NCI-H82 treated with DMSO at 0.1 percent for 48 hours (cell line): Measurements from ENCODE around the gene HEXD.
"Not testable (repeated sequence)": the region's sequence is repeated elsewhere in the genome, so short reads cannot be mapped to it uniquely, and the experiment has no call there.

Experiments
- DNase-seq: peaks from one replicate; lab custom pipeline; 2025; ENCODE audit not compliant: unreplicated experiment; lab: John Stamatoyannopoulos, UW

Gene HEXD

GRCh38 chr17:82457073-82457928 is 39.2 kb downstream of the HEXD start:
- DNase-seq = no peak

DNA sequence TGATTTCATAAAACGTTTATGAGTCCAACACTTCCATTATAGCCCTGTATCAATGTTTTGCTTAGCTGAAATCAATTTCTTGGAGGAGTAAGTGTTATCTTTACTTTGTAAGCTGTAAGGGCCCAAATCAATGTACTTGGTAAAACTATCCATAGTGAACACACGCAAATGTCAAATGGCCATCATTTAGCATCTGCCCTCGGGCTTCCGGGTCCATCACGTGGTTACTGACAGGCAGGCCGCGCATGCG is 39.7 kb downstream of the HEXD start:
- no peak for DNase-seq

DNA sequence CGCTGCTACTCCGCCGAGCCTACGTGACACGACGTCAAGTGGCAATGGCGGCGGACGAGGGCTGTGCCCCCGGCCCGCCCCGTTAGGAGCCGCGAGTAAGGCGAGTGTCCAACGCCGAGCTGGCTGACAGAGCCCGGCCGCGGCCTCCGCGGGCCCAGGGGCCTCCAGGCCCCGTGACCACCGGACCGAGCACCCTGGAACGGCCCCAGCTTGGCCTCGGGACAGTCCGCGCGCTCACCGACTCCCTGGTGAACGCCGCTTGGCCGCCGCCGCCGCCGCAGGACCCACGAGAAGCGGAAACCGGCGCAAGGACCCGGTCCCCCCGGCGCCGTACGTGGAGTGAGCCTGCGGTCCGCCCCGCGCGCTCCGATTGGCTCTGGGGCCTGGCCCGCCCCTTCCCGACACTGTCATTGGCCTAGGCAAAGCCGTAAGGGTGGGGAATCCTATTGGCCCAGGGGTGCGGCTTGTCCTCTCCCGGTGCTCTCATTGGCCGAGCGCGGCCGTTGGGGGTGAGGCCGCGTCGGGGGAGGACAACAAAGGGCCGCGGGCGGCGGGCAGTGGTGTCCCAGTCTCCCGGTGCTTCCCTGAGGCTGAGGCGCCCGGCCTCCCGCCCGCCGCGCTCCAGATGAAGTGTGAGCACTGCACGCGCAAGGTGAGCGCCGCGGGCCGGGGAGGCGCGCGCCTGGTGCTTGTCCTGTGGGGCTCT is 40.2 kb downstream of the HEXD start, which contains the start of gene NARF:
Gene NARF (plus strand): TSS at position 563 of the 706 bp plus-strand sequence. CDS start 63 bp downstream, at position 626.
- DNase-seq = peak; percentile 93

DNA sequence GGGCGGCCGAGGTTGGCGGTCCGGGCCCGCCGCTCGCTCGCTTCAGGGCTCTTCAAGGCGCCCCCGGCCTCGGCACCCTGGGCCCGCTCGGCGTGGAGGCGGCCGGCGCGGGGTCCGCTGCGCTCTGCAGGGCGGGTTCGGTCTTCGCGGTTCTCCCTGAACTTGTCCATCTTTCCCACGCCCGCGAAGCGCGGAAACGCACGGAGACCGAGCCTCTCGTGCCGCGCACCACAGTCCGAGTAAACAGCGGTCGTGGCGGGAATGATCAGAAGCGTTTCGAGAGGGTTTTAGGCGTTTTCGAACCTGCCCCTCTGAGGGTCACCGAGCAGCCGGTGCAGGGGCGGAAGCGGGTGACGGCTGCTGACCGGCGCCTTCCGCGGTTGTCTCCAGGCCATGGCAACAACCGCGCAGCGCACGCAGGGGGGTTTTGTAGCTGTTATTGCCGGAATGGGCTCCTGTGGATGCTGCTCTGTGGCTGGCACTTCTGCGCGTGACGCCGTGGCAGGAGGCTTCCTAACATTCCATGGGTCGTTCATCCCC is 40.8 kb downstream of the HEXD start:
- DNase-seq = no peak

DNA sequence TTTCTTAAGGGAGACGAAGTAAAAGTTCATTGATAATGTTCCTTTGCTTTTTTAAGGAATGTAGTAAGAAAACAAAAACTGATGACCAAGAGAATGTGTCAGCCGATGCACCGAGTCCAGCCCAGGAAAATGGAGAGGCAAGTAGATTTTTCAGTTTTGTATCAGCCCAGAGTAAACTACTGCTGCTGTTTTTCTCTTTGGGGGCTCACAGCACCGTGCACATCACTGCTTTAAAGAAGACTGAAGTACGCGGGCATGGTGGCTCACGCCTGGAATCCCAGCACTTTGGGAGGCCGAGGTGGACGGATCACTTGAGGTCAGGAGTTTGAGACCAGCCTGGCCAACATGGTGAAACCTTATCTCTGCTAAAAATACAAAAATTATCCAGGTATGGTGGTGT is 41.8 kb downstream of the HEXD start:
- DNase-seq = not testable (repeated sequence)

GRCh38 chr17:82461827-82462524 is 43.8 kb downstream of the HEXD start:
- DNase-seq = no peak

- DNase-seq = no peak
Observed at GRCh38 chr17:82463391-82463790, 45.2 kb downstream of the HEXD start.

GRCh38 chr17:82463925-82464566 is 45.9 kb downstream of the HEXD start:
- DNase-seq = no peak

DNA sequence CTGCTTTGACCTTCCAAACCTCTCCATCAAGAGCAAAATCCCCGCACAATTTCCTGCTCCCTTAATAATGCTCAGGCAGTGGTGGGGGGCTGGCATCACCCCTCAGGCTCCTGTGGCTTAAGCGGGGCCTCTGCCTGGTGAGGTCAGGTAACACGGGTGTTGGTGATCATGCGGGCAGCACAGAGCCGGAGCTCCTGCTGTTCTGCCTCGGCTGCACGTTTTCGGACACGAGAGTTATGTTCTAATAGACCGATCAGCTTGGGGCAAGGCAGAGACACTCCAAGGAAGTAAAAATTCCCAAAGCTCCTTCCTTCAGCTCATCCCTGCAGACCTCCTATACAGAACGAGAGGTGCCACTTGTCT is 46.4 kb downstream of the HEXD start:
- DNase-seq = no peak

GRCh38 chr17:82465023-82465603 is 47.0 kb downstream of the HEXD start:
- no peak for DNase-seq

GRCh38 chr17:82468692-82469091 is 50.5 kb downstream of the HEXD start:
- no peak for DNase-seq

GRCh38 chr17:82470065-82470464 is 51.9 kb downstream of the HEXD start:
- DNase-seq = no peak

DNA sequence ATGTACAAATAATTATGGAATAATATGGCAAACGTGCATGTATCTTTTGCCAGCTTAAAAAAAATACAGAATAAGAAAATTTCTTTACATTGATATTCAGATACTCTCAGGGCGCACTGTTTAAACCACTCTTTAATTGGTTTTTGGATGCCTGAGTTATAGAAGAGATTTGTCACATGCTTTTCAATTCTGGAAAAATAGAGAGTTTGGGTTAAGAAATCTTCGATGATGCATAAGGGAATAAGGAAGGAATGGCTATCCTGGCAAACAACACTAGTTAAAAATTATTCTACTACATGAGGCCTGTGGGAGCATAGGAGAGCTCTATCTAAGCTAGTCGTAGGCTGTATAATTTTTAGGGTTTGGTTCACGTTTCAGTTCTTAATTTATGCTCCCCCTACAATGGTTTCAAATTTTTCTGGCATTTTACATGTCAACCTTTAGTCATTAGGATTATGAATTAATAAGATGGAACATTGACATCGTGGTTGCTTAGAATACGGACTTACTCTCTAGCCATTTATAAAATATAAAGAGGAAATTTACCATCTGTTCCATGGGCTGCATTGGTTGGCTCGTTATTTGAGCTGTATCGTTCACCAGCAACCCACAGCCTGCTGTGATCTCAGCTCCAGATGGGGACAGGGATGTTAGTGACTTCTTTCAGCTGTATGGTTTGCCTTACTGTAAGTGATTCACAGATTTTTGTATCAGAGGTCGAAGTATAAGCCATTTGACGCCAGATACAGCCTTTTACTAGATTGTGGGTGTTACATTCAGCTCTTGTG is 56.3 kb downstream of the HEXD start:
- DNase-seq = no peak

DNA sequence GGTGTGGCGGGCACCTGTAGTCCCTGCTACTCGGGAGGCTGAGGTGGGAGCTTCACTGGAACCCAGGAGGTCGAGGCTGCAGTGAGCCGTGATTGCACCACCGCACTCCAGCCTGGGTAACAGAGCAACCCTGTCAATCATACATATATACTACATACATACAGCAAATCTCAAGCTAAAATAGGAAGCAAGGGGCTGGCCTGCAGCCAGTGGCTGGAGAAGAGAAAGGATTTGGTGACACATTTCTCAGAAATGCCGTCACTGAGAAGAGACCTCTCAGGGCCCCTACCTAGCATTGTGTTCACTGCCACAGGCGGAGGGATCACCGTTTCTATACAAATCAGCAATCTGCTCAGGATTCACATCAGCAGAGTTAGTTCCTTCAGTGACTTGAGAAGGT is 57.3 kb downstream of the HEXD start:
- no peak for DNase-seq

GRCh38 chr17:82477934-82478333 is 59.8 kb downstream of the HEXD start:
- no peak for DNase-seq

DNA sequence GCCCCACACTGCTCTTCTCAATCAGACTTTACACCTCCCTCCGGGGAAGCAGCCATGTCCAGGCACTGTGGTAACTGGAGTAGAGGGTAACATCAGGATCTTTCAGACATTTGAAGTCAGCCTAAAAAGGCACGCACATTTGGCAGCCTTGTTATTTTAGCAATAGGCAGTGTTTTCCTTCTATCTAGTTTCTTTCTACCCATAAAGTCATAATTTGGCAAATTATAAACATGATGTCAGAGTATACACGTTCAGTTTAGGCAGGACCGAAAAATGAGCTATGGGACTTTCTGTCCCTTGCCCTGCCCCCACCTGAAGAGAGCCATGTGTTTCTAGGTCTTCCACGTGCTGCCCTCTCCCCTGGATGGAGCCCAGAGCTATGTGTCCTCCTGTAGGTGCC is 61.5 kb downstream of the HEXD start:
- no peak for DNase-seq

GRCh38 chr17:82480318-82480717 is 62.2 kb downstream of the HEXD start:
- no peak for DNase-seq

- DNase-seq = no peak
Observed at GRCh38 chr17:82483204-82483660, 65.1 kb downstream of the HEXD start.

- DNase-seq = no peak
Observed at GRCh38 chr17:82483836-82484235, 65.7 kb downstream of the HEXD start.
